Subcutaneous abdominal adipose tissue (tissue), 5 donors: ENCODE measurements around the gene SLC39A2.

Experiments used
- H3K27ac ChIP-seq: one replicate; pipeline ENCODE4 v1.7.0; 2013; ENCODE audit warnings: low read depth, mild to moderate bottlenecking, inconsistent platforms, low read length, moderate library complexity
- H3K27me3 ChIP-seq, 5 donors: one replicate each; pipeline ENCODE4 v1.7.0; 2013; ENCODE audit warnings: low read length in 5 of 5, inconsistent platforms in 1 of 5; ENCODE audit not compliant: control insufficient read depth in 5 of 5, insufficient read depth in 4 of 5
- H3K36me3 ChIP-seq, 5 donors: one replicate each; pipeline ENCODE4 v1.7.0; 2013; ENCODE audit warnings: low read length in 5 of 5; ENCODE audit not compliant: control insufficient read depth in 5 of 5, insufficient read depth in 5 of 5
- H3K4me1 ChIP-seq, 5 donors: one replicate each; pipeline ENCODE4 v1.7.0; 2013; ENCODE audit warnings: low read length in 5 of 5, mild to moderate bottlenecking in 3 of 5, moderate library complexity in 1 of 5; ENCODE audit not compliant: control insufficient read depth in 5 of 5, insufficient read depth in 5 of 5
- H3K4me3 ChIP-seq, 5 donors: one replicate each; pipeline ENCODE4 v1.7.0; 2013; ENCODE audit warnings: low read length in 5 of 5, low read depth in 1 of 5
- H3K9ac ChIP-seq, 5 donors: one replicate each; pipeline ENCODE4 v1.7.0; 2013; ENCODE audit warnings: low read length in 5 of 5, mild to moderate bottlenecking in 4 of 5, moderate library complexity in 3 of 5
- H3K9me3 ChIP-seq, 5 donors: one replicate each; pipeline ENCODE4 v1.7.0; 2013; ENCODE audit warnings: low read length in 5 of 5; ENCODE audit not compliant: control insufficient read depth in 5 of 5
- donor health status: healthy.
- donor health status: healthy.
- donor health status: healthy.
- donor health status: healthy.
- donor health status: healthy.

The SLC39A2 gene

GRCh38 chr14:21014761-21015190 lies 15.7 kb downstream of the SLC39A2 start:
- H3K4me3 ChIP-seq, result no peak overlapping the region
- peaks cover 5 to 36% (median 32%) of the 10 kb centered on the region in 5 donors for H3K36me3 ChIP-seq
- H3K9ac ChIP-seq, result no peak overlapping the region
- H3K9me3 ChIP-seq, result no peaks in the 10 kb centered on the region
- peaks cover 3 to 7% (median 4%) of the 10 kb centered on the region in 5 donors for H3K4me1 ChIP-seq
- no peaks in the 10 kb centered on the region for H3K27me3 ChIP-seq
- H3K27ac ChIP-seq, result no peak overlapping the region

DNA sequence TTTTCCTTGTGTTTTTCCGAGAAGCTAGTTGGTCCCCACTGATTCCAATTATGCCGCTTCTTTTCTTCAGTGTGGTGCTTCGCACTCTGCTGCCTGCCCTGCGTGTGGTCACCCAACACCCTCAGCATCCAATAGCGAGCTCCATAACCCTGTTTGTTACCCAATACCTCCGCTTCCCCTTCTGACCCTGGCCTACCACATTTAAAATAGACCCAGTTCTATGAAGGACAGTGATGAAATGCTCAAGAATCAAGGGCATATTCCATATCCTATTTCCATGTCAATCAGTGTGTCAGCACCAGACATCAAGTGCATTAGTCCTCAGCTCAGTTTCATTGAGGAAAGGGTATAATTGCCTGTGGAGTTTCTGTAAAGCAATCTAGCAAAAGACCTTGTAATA lies 16.2 kb downstream of the SLC39A2 start:
- H3K27ac ChIP-seq, result no peak overlapping the region
- H3K9ac ChIP-seq, result peak overlapping the region in 1 of 5 donors; percentile 31
- no peak overlapping the region for H3K4me3 ChIP-seq
- H3K27me3 ChIP-seq, result no peaks in the 10 kb centered on the region
- H3K9me3 ChIP-seq, result no peaks in the 10 kb centered on the region
- peaks cover 5 to 39% (median 35%) of the 10 kb centered on the region in 5 donors for H3K36me3 ChIP-seq
- H3K4me1 ChIP-seq, result peaks cover 3 to 7% (median 4%) of the 10 kb centered on the region in 5 donors

DNA sequence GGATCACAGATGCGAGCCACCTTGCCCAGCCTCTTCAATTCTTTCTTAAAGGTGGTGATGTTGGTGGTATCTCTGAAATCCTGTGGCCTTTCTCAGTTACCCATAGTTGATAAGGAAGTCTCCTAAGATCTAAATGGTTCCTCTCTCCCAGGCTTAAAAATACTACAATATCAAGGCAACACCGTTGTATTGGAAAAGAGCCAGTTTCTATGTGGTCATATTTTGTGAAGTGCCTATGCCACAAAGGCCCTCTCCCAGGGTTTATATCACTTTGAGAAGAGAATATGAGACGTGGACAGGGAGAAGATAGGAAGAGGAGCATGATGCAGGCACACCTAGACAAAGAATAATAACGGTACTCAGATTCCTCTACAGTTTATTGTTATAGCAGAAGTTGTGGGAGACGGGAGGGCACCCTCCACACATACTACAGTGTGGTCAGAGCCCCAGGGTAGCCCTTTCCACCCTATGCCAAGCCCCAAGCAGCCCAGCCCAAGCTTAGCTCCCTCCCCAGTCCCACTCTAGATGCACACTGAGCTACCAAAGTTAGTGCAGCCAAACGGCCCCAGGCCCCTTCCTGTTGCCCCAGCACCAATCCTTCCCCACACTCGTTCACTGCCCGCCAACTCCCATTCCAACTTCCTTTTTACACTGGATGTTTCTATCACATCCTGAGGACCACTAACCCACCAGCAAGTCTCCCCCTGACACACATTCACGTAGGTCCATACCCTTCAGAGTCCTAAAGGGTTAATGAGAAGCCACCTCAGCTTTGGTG lies 17.5 kb downstream of the SLC39A2 start:
- H3K27me3 ChIP-seq, result no peaks in the 10 kb centered on the region
- H3K36me3 ChIP-seq, result peaks cover 5 to 52% (median 48%) of the 10 kb centered on the region in 5 donors
- H3K9me3 ChIP-seq, result no peaks in the 10 kb centered on the region
- H3K4me1 ChIP-seq, result peaks cover 3 to 7% (median 4%) of the 10 kb centered on the region in 5 donors
- no peak overlapping the region for H3K9ac ChIP-seq
- no peak overlapping the region for H3K4me3 ChIP-seq
- no peak overlapping the region for H3K27ac ChIP-seq

- Histone ChIP-seq H3K27ac (no peak overlapping the region), H3K9ac (no peak overlapping the region), H3K9me3 (no peaks in the 10 kb centered on the region), H3K27me3 (no peaks in the 10 kb centered on the region), H3K4me1 (peaks cover 3 to 11% (median 9%) of the 10 kb centered on the region in 5 donors), H3K36me3 (peaks cover 5 to 60% (median 53%) of the 10 kb centered on the region in 5 donors), H3K4me3 (no peak overlapping the region)
These were observed 18.6 kb downstream of the SLC39A2 start for GRCh38 chr14:21017528-21018245.

- Histone ChIP-seq H3K9me3 (no peaks in the 10 kb centered on the region), H3K4me1 (peaks cover 3 to 17% (median 15%) of the 10 kb centered on the region in 5 donors), H3K4me3 (no peak overlapping the region), H3K9ac (no peak overlapping the region), H3K27ac (no peak overlapping the region), H3K36me3 (peaks cover 5 to 60% (median 53%) of the 10 kb centered on the region in 5 donors), H3K27me3 (no peaks in the 10 kb centered on the region)
These were observed 19.2 kb downstream of the SLC39A2 start for GRCh38 chr14:21018286-21018685.

DNA sequence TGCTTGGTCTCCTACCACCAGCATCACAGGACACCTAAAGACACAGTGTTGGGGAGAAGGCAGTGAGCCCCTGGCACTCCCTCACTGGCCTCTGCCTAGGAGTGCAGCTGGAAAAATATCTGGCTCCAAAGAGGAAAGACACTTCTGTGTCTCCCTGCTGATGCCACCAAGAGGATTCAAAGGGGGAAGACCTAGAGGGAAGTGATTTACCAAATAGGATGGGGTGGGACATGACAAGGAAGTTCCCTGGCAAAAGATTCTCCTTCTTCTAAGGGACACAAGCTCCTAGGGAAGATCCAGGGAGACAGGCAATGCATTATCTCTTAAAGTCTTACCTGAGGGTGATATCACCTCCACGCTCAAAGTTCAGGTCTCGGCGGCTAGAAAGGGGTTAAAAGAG lies 19.7 kb downstream of the SLC39A2 start:
- Histone ChIP-seq H3K36me3 (peaks cover 5 to 60% (median 53%) of the 10 kb centered on the region in 5 donors), H3K4me1 (peaks cover 3 to 22% (median 20%) of the 10 kb centered on the region in 5 donors), H3K9ac (no peak overlapping the region), H3K4me3 (no peak overlapping the region), H3K9me3 (no peaks in the 10 kb centered on the region), H3K27me3 (no peaks in the 10 kb centered on the region), H3K27ac (no peak overlapping the region)

- Histone ChIP-seq H3K36me3 (peaks cover 5 to 60% (median 53%) of the 10 kb centered on the region in 5 donors), H3K4me1 (peaks cover 6 to 28% (median 26%) of the 10 kb centered on the region in 5 donors)
These were observed 20.3 kb downstream of the SLC39A2 start for GRCh38 chr14:21019366-21019765.

DNA sequence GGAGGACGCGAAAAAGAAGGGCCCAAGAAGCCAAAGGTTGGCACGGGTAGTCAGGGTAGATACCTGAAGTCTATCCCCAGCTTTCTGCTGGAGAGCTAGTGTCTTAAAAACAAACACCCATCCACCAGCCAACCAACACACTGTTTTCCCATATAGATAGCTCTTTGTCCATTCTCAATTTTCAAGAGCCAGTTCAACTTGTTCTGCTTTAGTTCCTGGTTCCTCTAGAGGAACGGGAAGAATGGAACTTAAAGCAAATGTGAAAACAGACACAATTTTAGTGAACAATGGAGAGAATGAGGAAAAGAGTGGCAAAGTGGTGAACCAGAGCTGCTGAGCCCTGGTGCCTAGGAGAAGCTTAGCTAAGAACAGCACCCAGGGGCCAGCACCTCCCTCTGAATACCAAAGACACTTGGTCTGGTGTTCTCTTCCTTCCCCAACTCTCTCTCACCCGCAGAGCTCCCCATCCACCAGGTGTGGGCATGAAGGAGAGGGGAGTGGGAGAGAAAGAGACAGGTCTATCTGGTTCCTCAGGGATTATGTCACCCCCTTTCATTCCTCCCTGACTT lies 22.0 kb downstream of the SLC39A2 start:
- Histone ChIP-seq H3K27me3 (no peaks in the 10 kb centered on the region), H3K9ac (no peak overlapping the region), H3K36me3 (peaks cover 5 to 60% (median 53%) of the 10 kb centered on the region in 5 donors), H3K4me3 (no peak overlapping the region), H3K27ac (no peak overlapping the region), H3K4me1 (peaks cover 3 to 34% (median 31%) of the 10 kb centered on the region in 5 donors), H3K9me3 (no peaks in the 10 kb centered on the region)

More at GRCh38 chr14:21019366-21019765, 20.3 kb downstream of the SLC39A2 start:
- H3K4me3 ChIP-seq, result no peak overlapping the region
- H3K9me3 ChIP-seq, result no peaks in the 10 kb centered on the region
- no peak overlapping the region for H3K9ac ChIP-seq
- no peak overlapping the region for H3K27ac ChIP-seq
- no peaks in the 10 kb centered on the region for H3K27me3 ChIP-seq

DNA sequence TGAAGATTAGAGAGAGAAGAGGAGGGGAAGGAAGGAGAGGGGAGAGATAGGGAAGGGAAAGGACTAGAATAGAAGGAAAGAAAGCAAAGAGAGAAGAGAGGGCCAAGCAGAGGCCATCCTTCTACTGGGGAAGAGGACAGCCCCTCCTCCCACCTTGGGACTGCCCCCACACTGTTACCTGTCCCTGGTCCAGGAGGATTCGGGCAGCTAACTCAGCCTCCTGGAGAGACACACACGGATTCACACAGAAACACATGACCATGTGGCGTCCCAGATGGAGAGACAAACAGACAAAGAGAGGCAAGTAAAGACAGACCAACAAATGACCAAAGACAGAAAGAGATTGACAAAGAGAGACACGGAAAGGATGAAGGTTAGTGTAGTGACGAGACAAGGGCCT lies 23.6 kb downstream of the SLC39A2 start:
- H3K4me3 ChIP-seq, result peak overlapping the region in 4 of 5 donors; percentile 75 to 87 (median 82)
- H3K27me3 ChIP-seq, result no peaks in the 10 kb centered on the region
- no peak overlapping the region for H3K27ac ChIP-seq
- peaks cover 3 to 42% (median 33%) of the 10 kb centered on the region in 5 donors for H3K4me1 ChIP-seq
- H3K36me3 ChIP-seq, result peaks cover 3 to 45% (median 40%) of the 10 kb centered on the region in 5 donors
- H3K9ac ChIP-seq, result peak overlapping the region in 2 of 5 donors; percentile 41 to 84
- H3K9me3 ChIP-seq, result no peaks in the 10 kb centered on the region
